Astrocyte (in vitro differentiated cells and primary cell): ENCODE data around the gene HES5.

ENCODE experiments used
- EZH2 ChIP-seq: IDR thresholded peaks from 2 replicates; pipeline ENCODE4 v1.6.1; 2012; ENCODE audit warnings: mild to moderate bottlenecking, low read length, inconsistent platforms; ENCODE audit not compliant: insufficient read depth
- TF ChIP-seq, protein P1 (sequence below): IDR thresholded peaks from 2 replicates; pipeline ENCODE4 v1.5.1; 2011; ENCODE audit warnings: low read depth, mild to moderate bottlenecking, inconsistent platforms, low read length, moderate library complexity; ENCODE audit not compliant: insufficient read depth

- TF ChIP-seq, protein P1, sequence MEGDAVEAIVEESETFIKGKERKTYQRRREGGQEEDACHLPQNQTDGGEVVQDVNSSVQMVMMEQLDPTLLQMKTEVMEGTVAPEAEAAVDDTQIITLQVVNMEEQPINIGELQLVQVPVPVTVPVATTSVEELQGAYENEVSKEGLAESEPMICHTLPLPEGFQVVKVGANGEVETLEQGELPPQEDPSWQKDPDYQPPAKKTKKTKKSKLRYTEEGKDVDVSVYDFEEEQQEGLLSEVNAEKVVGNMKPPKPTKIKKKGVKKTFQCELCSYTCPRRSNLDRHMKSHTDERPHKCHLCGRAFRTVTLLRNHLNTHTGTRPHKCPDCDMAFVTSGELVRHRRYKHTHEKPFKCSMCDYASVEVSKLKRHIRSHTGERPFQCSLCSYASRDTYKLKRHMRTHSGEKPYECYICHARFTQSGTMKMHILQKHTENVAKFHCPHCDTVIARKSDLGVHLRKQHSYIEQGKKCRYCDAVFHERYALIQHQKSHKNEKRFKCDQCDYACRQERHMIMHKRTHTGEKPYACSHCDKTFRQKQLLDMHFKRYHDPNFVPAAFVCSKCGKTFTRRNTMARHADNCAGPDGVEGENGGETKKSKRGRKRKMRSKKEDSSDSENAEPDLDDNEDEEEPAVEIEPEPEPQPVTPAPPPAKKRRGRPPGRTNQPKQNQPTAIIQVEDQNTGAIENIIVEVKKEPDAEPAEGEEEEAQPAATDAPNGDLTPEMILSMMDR = no peak
- no peak for TF ChIP-seq EZH2
These were observed 24.7 kb upstream of the HES5 start for GRCh38 chr1:2554621-2555387.
